Measurements from ENCODE around the gene RAET1L. TPM values are rescaled to one million over a fixed set of nuclear protein-coding genes. Genes with fewer than 3 reads are reported as not detected.
"Not testable (repeated sequence)": the region's sequence is repeated elsewhere in the genome, so short reads cannot be mapped to it uniquely, and the experiment has no call there.

Gene RAET1L
- total and polyA plus RNA-seq, 2 donors (not counting 3 experiments of a cell fraction or from before 2014, with no cell fraction given): not detected

GRCh38 chr6:149969635-149970034 is 55.7 kb downstream of the RAET1L start:
- no peaks in the 10 kb centered on the region for H3K36me3 ChIP-seq (ENCODE audit: control insufficient read depth in 2 of 2, extremely low read depth in 1 of 2, insufficient read depth in 2 of 2, low read length in 2 of 2)
- H3K9me3 ChIP-seq (replicated peaks; ENCODE audit: control insufficient read depth, insufficient read depth, low read length): no peaks in the 10 kb centered on the region
- no peak overlapping the region for H3K9ac ChIP-seq (replicated peaks; ENCODE audit: extremely low read depth, insufficient read depth, low read length)
- dilution Hi-C loops (cut with MboI; ENCODE audit: extremely low pct_ligation_motif_present, low sequenced_read_pairs) (no loop called here), intact Hi-C loops (cut with micrococcal nuclease) (no loop called here)
- no peak overlapping the region for H3K27ac ChIP-seq (ENCODE audit: insufficient read depth, low read depth, low read length)
- TF ChIP-seq JUN (IDR thresholded peaks at IDR 0.05; ENCODE audit: borderline replicate concordance, insufficient read depth, insufficient read length, low read depth): no peak
- TF ChIP-seq CTCF (IDR thresholded peaks at IDR 0.05; ENCODE audit: extremely low read depth in 1 of 2, insufficient read depth in 1 of 2, low read depth in 1 of 2, low read length in 2 of 2): no peak
- no peak for TF ChIP-seq POLR2AphosphoS5 (IDR thresholded peaks at IDR 0.05; ENCODE audit: insufficient read depth, low read depth, low read length)
- TF ChIP-seq EZH2 (IDR thresholded peaks at IDR 0.05; ENCODE audit: borderline replicate concordance, low read depth, low read length, severe bottlenecking): no peak
- no peak for TF ChIP-seq FOS (IDR thresholded peaks at IDR 0.05; ENCODE audit: borderline replicate concordance, insufficient read depth, low read length)
- no peak for TF ChIP-seq GATA2 (IDR thresholded peaks at IDR 0.05; ENCODE audit: insufficient read depth, insufficient read length, low read depth, low read length)
- no peak for TF ChIP-seq MYC (IDR thresholded peaks at IDR 0.05; ENCODE audit: low read depth, low read length)
- no peak for TF ChIP-seq POLR2A (IDR thresholded peaks at IDR 0.05; ENCODE audit: low read depth, low read length)
- TF ChIP-seq MAX (IDR thresholded peaks at IDR 0.05; ENCODE audit: insufficient read depth, insufficient read length): no peak
- no peak overlapping the region for H3K4me3 ChIP-seq (replicated peaks in 1 of 3; ENCODE audit: insufficient read depth in 1 of 3, low read depth in 1 of 3, low read length in 3 of 3)
- CTCF ChIA-PET: interaction anchor here (1.0 kb wide), 1 partner anchor 119 kb away, joined by 3 read pairs; no protein-coding TSS in a partner anchor
- H2AFZ ChIP-seq (ENCODE audit: low read depth, low read length): no peak overlapping the region
- POLR2A ChIA-PET: no interaction called here
- H3K9me1 ChIP-seq (replicated peaks; ENCODE audit: control insufficient read depth, extremely low read depth, insufficient read depth, low read length): no peaks in the 10 kb centered on the region
- no peaks in the 10 kb centered on the region for H3K79me2 ChIP-seq (ENCODE audit: control insufficient read depth, insufficient read depth, low read length)
- peaks cover 5% of the 10 kb centered on the region for H3K4me1 ChIP-seq (ENCODE audit: control insufficient read depth, extremely low read depth, insufficient read depth, low read length)
- no peaks in the 10 kb centered on the region for H4K20me1 ChIP-seq (replicated peaks; ENCODE audit: control insufficient read depth, extremely low read depth, insufficient read depth, low read length)
- peaks cover 10 to 29% of the 10 kb centered on the region in 2 experiments for H3K27me3 ChIP-seq (ENCODE audit: control insufficient read depth in 2 of 2, insufficient read depth in 2 of 2, low read length in 2 of 2)
- H3K4me2 ChIP-seq (ENCODE audit: insufficient read depth, low read length): no peak overlapping the region
- no TSS peak for BruUV-seq (replicated peaks)
- DNase-seq (ENCODE audit: low read depth, low spot score) (no peak), FAIRE-seq (no peak)

- H3K4me1 ChIP-seq (ENCODE audit: control insufficient read depth, extremely low read depth, insufficient read depth, low read length): peaks cover 13% of the 10 kb centered on the region
- DNase-seq (ENCODE audit: low read depth, low spot score); FAIRE-seq; intact Hi-C loops (cut with micrococcal nuclease); H4K20me1 ChIP-seq (replicated peaks; ENCODE audit: control insufficient read depth, extremely low read depth, insufficient read depth, low read length); H3K79me2 ChIP-seq (ENCODE audit: control insufficient read depth, insufficient read depth, low read length); H3K27ac ChIP-seq (ENCODE audit: insufficient read depth, low read depth, low read length); CTCF ChIA-PET; H3K9me3 ChIP-seq (replicated peaks; ENCODE audit: control insufficient read depth, insufficient read depth, low read length); H2AFZ ChIP-seq (ENCODE audit: low read depth, low read length); dilution Hi-C loops (cut with MboI; ENCODE audit: extremely low pct_ligation_motif_present, low sequenced_read_pairs); POLR2A ChIA-PET; H3K4me3 ChIP-seq (replicated peaks in 1 of 3; ENCODE audit: insufficient read depth in 1 of 3, low read depth in 1 of 3, low read length in 3 of 3); H3K9me1 ChIP-seq (replicated peaks; ENCODE audit: control insufficient read depth, extremely low read depth, insufficient read depth, low read length); H3K4me2 ChIP-seq (ENCODE audit: insufficient read depth, low read length); BruUV-seq (replicated peaks); H3K9ac ChIP-seq (replicated peaks; ENCODE audit: extremely low read depth, insufficient read depth, low read length); H3K36me3 ChIP-seq (ENCODE audit: control insufficient read depth in 2 of 2, extremely low read depth in 1 of 2, insufficient read depth in 2 of 2, low read length in 2 of 2): not testable (repeated sequence)
- peaks cover 12 to 37% of the 10 kb centered on the region in 2 experiments for H3K27me3 ChIP-seq (ENCODE audit: control insufficient read depth in 2 of 2, insufficient read depth in 2 of 2, low read length in 2 of 2)
These were observed 56.4 kb downstream of the RAET1L start for GRCh38 chr6:149968909-149969308.
